MM.1S (cell line): ENCODE measurements around the gene GZF1.

Source experiments
- EZH2 ChIP-seq: fragments of 300-600 bp; sonication (generic); optimal IDR thresholded peaks from 2 replicates; pipeline ENCODE3; 2017; ENCODE audit warnings: low read depth, mild to moderate bottlenecking, antibody characterized with exemption, low read length, mixed read lengths
- EZH2phosphoT487 ChIP-seq: fragments of 300-600 bp; sonication (generic); IDR thresholded peaks from 2 replicates; pipeline ENCODE4 v1.6.1; 2018; ENCODE audit warnings: antibody characterized with exemption, low read length
- TF ChIP-seq, protein P1 (sequence below): fragments of 300-600 bp; sonication (generic); IDR thresholded peaks from 2 replicates; pipeline ENCODE4 v1.5.1; 2016; ENCODE audit warnings: antibody characterized with exemption, low read length, mixed read lengths

DNA sequence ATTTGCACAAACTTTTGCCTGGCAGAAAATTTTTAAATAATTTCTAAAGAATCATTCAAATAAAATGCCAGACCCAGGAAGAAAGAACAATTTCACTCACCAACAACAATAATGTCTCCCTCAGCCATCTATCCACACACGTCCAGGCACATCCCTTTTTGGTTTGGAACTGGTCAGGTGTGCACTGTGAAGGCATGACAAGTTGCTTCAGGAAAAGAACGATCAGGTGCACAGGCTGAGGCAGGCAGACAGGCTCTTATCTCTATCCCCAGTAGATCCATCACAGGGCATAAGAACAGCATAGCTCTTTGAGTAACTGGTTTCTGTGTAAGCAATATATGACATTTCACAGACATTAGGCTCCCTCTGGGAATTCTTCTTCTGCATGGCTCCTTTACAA lies 29.5 kb upstream of the GZF1 start:
- TF ChIP-seq, protein P1, sequence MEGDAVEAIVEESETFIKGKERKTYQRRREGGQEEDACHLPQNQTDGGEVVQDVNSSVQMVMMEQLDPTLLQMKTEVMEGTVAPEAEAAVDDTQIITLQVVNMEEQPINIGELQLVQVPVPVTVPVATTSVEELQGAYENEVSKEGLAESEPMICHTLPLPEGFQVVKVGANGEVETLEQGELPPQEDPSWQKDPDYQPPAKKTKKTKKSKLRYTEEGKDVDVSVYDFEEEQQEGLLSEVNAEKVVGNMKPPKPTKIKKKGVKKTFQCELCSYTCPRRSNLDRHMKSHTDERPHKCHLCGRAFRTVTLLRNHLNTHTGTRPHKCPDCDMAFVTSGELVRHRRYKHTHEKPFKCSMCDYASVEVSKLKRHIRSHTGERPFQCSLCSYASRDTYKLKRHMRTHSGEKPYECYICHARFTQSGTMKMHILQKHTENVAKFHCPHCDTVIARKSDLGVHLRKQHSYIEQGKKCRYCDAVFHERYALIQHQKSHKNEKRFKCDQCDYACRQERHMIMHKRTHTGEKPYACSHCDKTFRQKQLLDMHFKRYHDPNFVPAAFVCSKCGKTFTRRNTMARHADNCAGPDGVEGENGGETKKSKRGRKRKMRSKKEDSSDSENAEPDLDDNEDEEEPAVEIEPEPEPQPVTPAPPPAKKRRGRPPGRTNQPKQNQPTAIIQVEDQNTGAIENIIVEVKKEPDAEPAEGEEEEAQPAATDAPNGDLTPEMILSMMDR = no peak
- TF ChIP-seq EZH2 = no peak
- no peak for TF ChIP-seq EZH2phosphoT487
